ENCODE measurements around the gene BABAM2.
A peak's percentile ranks its signal among the peaks of the same experiment; 100 is the strongest.

The BABAM2 gene

GRCh38 chr2:28357948-28358667 is 467.6 kb downstream of the BABAM2 start:
- Histone ChIP-seq H3K9me3 (ENCODE audit: control insufficient read depth in 1 of 2, low read length in 2 of 2) (no peaks in the 10 kb centered on the region), H3K27ac (ENCODE audit: low read depth, low read length) (no peak overlapping the region), H3K27me3 (ENCODE audit: control insufficient read depth in 1 of 2, insufficient read depth in 2 of 2, low read length in 2 of 2) (no peaks in the 10 kb centered on the region), H3K36me3 (ENCODE audit: control insufficient read depth in 1 of 2, insufficient read depth in 2 of 2, low read length in 2 of 2) (no peaks in the 10 kb centered on the region), H3K4me3 (ENCODE audit: low read depth in 1 of 2, low read length in 2 of 2) (no peak overlapping the region), H3K9ac (ENCODE audit: low read depth in 1 of 2, low read length in 2 of 2) (peak overlapping the region; percentile 32 to 53), H3K4me1 (ENCODE audit: control insufficient read depth in 1 of 2, insufficient read depth in 2 of 2, low read length in 2 of 2) (peaks cover 40 to 51% of the 10 kb centered on the region in 2 donors)

GRCh38 chr2:28358668-28359201 is 468.2 kb downstream of the BABAM2 start:
- no peaks in the 10 kb centered on the region for H3K9me3 ChIP-seq (ENCODE audit: control insufficient read depth in 1 of 2, low read length in 2 of 2)
- no peak overlapping the region for H3K27ac ChIP-seq (ENCODE audit: low read depth, low read length)
- H3K27me3 ChIP-seq (ENCODE audit: control insufficient read depth in 1 of 2, insufficient read depth in 2 of 2, low read length in 2 of 2) = no peaks in the 10 kb centered on the region
- H3K9ac ChIP-seq (ENCODE audit: low read depth in 1 of 2, low read length in 2 of 2) = peak overlapping the region; percentile 53 to 64
- H3K4me3 ChIP-seq (ENCODE audit: low read depth in 1 of 2, low read length in 2 of 2) = peak overlapping the region; percentile 43 to 54
- H3K4me1 ChIP-seq (ENCODE audit: control insufficient read depth in 1 of 2, insufficient read depth in 2 of 2, low read length in 2 of 2) = peaks cover 40 to 51% of the 10 kb centered on the region in 2 donors
- H3K36me3 ChIP-seq (ENCODE audit: control insufficient read depth in 1 of 2, insufficient read depth in 2 of 2, low read length in 2 of 2) = no peaks in the 10 kb centered on the region

- H3K9ac ChIP-seq (ENCODE audit: low read depth in 1 of 2, low read length in 2 of 2) = peak overlapping the region; percentile 53 to 64
Observed at GRCh38 chr2:28359222-28360057, 468.9 kb downstream of the BABAM2 start.

GRCh38 chr2:28360058-28360717 is 469.7 kb downstream of the BABAM2 start:
- peak overlapping the region; percentile 53 to 64 for H3K9ac ChIP-seq (ENCODE audit: low read depth in 1 of 2, low read length in 2 of 2)
- H3K9me3 ChIP-seq (ENCODE audit: control insufficient read depth in 1 of 2, low read length in 2 of 2) = no peaks in the 10 kb centered on the region
- no peaks in the 10 kb centered on the region for H3K36me3 ChIP-seq (ENCODE audit: control insufficient read depth in 1 of 2, insufficient read depth in 2 of 2, low read length in 2 of 2)
- H3K4me3 ChIP-seq (ENCODE audit: low read depth in 1 of 2, low read length in 2 of 2) = no peak overlapping the region
- no peak overlapping the region for H3K27ac ChIP-seq (ENCODE audit: low read depth, low read length)
- H3K4me1 ChIP-seq (ENCODE audit: control insufficient read depth in 1 of 2, insufficient read depth in 2 of 2, low read length in 2 of 2) = peaks cover 44 to 54% of the 10 kb centered on the region in 2 donors
- no peaks in the 10 kb centered on the region for H3K27me3 ChIP-seq (ENCODE audit: control insufficient read depth in 1 of 2, insufficient read depth in 2 of 2, low read length in 2 of 2)

More at GRCh38 chr2:28359222-28360057, 468.9 kb downstream of the BABAM2 start:
- Histone ChIP-seq H3K4me3 (ENCODE audit: low read depth in 1 of 2, low read length in 2 of 2) (peak overlapping the region; percentile 43 to 54), H3K27me3 (ENCODE audit: control insufficient read depth in 1 of 2, insufficient read depth in 2 of 2, low read length in 2 of 2) (no peaks in the 10 kb centered on the region), H3K4me1 (ENCODE audit: control insufficient read depth in 1 of 2, insufficient read depth in 2 of 2, low read length in 2 of 2) (peaks cover 40 to 51% of the 10 kb centered on the region in 2 donors), H3K36me3 (ENCODE audit: control insufficient read depth in 1 of 2, insufficient read depth in 2 of 2, low read length in 2 of 2) (no peaks in the 10 kb centered on the region), H3K27ac (ENCODE audit: low read depth, low read length) (no peak overlapping the region), H3K9me3 (ENCODE audit: control insufficient read depth in 1 of 2, low read length in 2 of 2) (no peaks in the 10 kb centered on the region)

- peaks cover 44 to 54% of the 10 kb centered on the region in 2 donors for H3K4me1 ChIP-seq (ENCODE audit: control insufficient read depth in 1 of 2, insufficient read depth in 2 of 2, low read length in 2 of 2)
- no peaks in the 10 kb centered on the region for H3K9me3 ChIP-seq (ENCODE audit: control insufficient read depth in 1 of 2, low read length in 2 of 2)
- H3K36me3 ChIP-seq (ENCODE audit: control insufficient read depth in 1 of 2, insufficient read depth in 2 of 2, low read length in 2 of 2) = no peaks in the 10 kb centered on the region
- no peak overlapping the region for H3K4me3 ChIP-seq (ENCODE audit: low read depth in 1 of 2, low read length in 2 of 2)
- no peak overlapping the region for H3K27ac ChIP-seq (ENCODE audit: low read depth, low read length)
- no peaks in the 10 kb centered on the region for H3K27me3 ChIP-seq (ENCODE audit: control insufficient read depth in 1 of 2, insufficient read depth in 2 of 2, low read length in 2 of 2)
- H3K9ac ChIP-seq (ENCODE audit: low read depth in 1 of 2, low read length in 2 of 2) = no peak overlapping the region
Observed at GRCh38 chr2:28360718-28361293, 470.3 kb downstream of the BABAM2 start.

GRCh38 chr2:28361991-28362710 is 471.6 kb downstream of the BABAM2 start:
- H3K4me3 ChIP-seq (ENCODE audit: low read depth in 1 of 2, low read length in 2 of 2) = no peak overlapping the region
- H3K27me3 ChIP-seq (ENCODE audit: control insufficient read depth in 1 of 2, insufficient read depth in 2 of 2, low read length in 2 of 2) = no peaks in the 10 kb centered on the region
- no peaks in the 10 kb centered on the region for H3K9me3 ChIP-seq (ENCODE audit: control insufficient read depth in 1 of 2, low read length in 2 of 2)
- H3K9ac ChIP-seq (ENCODE audit: low read depth in 1 of 2, low read length in 2 of 2) = no peak overlapping the region
- H3K36me3 ChIP-seq (ENCODE audit: control insufficient read depth in 1 of 2, insufficient read depth in 2 of 2, low read length in 2 of 2) = no peaks in the 10 kb centered on the region
- peaks cover 44 to 53% of the 10 kb centered on the region in 2 donors for H3K4me1 ChIP-seq (ENCODE audit: control insufficient read depth in 1 of 2, insufficient read depth in 2 of 2, low read length in 2 of 2)
- no peak overlapping the region for H3K27ac ChIP-seq (ENCODE audit: low read depth, low read length)

- H3K36me3 ChIP-seq (ENCODE audit: control insufficient read depth in 1 of 2, insufficient read depth in 2 of 2, low read length in 2 of 2) = no peaks in the 10 kb centered on the region
- H3K4me3 ChIP-seq (ENCODE audit: low read depth in 1 of 2, low read length in 2 of 2) = no peak overlapping the region
- no peak overlapping the region for H3K27ac ChIP-seq (ENCODE audit: low read depth, low read length)
- no peaks in the 10 kb centered on the region for H3K9me3 ChIP-seq (ENCODE audit: control insufficient read depth in 1 of 2, low read length in 2 of 2)
- no peaks in the 10 kb centered on the region for H3K27me3 ChIP-seq (ENCODE audit: control insufficient read depth in 1 of 2, insufficient read depth in 2 of 2, low read length in 2 of 2)
- peaks cover 53 to 62% of the 10 kb centered on the region in 2 donors for H3K4me1 ChIP-seq (ENCODE audit: control insufficient read depth in 1 of 2, insufficient read depth in 2 of 2, low read length in 2 of 2)
- no peak overlapping the region for H3K9ac ChIP-seq (ENCODE audit: low read depth in 1 of 2, low read length in 2 of 2)
Observed at GRCh38 chr2:28362991-28363521, 472.5 kb downstream of the BABAM2 start.

GRCh38 chr2:28363686-28364280 is 473.3 kb downstream of the BABAM2 start:
- H3K9me3 ChIP-seq (ENCODE audit: control insufficient read depth in 1 of 2, low read length in 2 of 2) = no peaks in the 10 kb centered on the region
- no peak overlapping the region for H3K9ac ChIP-seq (ENCODE audit: low read depth in 1 of 2, low read length in 2 of 2)
- no peaks in the 10 kb centered on the region for H3K27me3 ChIP-seq (ENCODE audit: control insufficient read depth in 1 of 2, insufficient read depth in 2 of 2, low read length in 2 of 2)
- H3K27ac ChIP-seq (ENCODE audit: low read depth, low read length) = no peak overlapping the region
- H3K4me3 ChIP-seq (ENCODE audit: low read depth in 1 of 2, low read length in 2 of 2) = no peak overlapping the region
- no peaks in the 10 kb centered on the region for H3K36me3 ChIP-seq (ENCODE audit: control insufficient read depth in 1 of 2, insufficient read depth in 2 of 2, low read length in 2 of 2)
- H3K4me1 ChIP-seq (ENCODE audit: control insufficient read depth in 1 of 2, insufficient read depth in 2 of 2, low read length in 2 of 2) = peaks cover 55 to 63% of the 10 kb centered on the region in 2 donors

GRCh38 chr2:28364610-28365009 is 474.1 kb downstream of the BABAM2 start:
- Histone ChIP-seq H3K9me3 (ENCODE audit: control insufficient read depth in 1 of 2, low read length in 2 of 2) (no peaks in the 10 kb centered on the region), H3K4me1 (ENCODE audit: control insufficient read depth in 1 of 2, insufficient read depth in 2 of 2, low read length in 2 of 2) (peaks cover 55 to 62% of the 10 kb centered on the region in 2 donors), H3K27me3 (ENCODE audit: control insufficient read depth in 1 of 2, insufficient read depth in 2 of 2, low read length in 2 of 2) (no peaks in the 10 kb centered on the region), H3K4me3 (ENCODE audit: low read depth in 1 of 2, low read length in 2 of 2) (no peak overlapping the region), H3K9ac (ENCODE audit: low read depth in 1 of 2, low read length in 2 of 2) (no peak overlapping the region), H3K36me3 (ENCODE audit: control insufficient read depth in 1 of 2, insufficient read depth in 2 of 2, low read length in 2 of 2) (no peaks in the 10 kb centered on the region), H3K27ac (ENCODE audit: low read depth, low read length) (no peak overlapping the region)
